ENCODE results near the gene PIM1.
A peak's percentile ranks its signal among the peaks of the same experiment; 100 is the strongest.
"Not testable (repeated sequence)": the region's sequence is repeated elsewhere in the genome, so short reads cannot be mapped to it uniquely, and the experiment has no call there.

PIM1 gene

DNA sequence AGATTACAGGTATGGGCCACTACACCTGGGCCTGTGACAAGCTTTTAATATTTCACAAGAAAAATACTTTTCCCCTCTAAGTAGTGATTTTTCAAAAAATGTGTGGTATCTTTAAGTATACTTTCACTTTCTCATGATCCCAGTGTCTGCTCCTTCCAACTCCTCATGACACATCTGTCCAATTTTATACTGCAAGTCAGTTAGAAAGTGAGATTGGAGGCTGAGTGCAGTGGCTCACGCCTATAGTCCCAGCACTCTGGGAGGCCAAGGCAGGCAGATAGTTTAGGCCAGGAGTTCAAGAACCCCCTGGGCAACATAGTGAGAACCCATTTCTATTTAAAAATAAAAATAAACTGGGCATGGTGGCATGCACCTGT, 20.2 kb downstream of the PIM1 start:
- DNase-seq (ENCODE audit: low spot score), result peak; percentile 54

- no peak for DNase-seq (ENCODE audit: low spot score)
These were observed 22.7 kb downstream of the PIM1 start for GRCh38 chr6:37192666-37193065.

DNA sequence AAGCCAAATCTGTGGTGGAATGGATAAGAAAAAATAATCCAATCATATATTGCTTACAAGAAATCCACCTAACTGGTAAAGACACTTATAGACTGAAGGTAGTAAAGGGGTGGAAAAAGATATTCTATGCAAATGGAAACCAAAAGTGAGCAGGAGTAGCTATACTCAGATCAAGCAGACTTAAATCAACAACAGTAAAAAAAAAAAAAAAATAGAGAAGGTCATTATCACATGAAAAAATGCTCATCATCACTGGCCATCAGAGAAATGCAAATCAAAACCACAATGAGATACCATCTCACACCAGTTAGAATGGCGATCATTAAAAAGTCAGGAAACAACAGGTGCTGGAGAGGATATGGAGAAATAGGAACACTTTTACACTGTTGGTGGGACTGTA, 24.9 kb downstream of the PIM1 start:
- DNase-seq (ENCODE audit: low spot score), result not testable (repeated sequence)

GRCh38 chr6:37196451-37196850, 26.5 kb downstream of the PIM1 start:
- DNase-seq (ENCODE audit: low spot score), result not testable (repeated sequence)

DNA sequence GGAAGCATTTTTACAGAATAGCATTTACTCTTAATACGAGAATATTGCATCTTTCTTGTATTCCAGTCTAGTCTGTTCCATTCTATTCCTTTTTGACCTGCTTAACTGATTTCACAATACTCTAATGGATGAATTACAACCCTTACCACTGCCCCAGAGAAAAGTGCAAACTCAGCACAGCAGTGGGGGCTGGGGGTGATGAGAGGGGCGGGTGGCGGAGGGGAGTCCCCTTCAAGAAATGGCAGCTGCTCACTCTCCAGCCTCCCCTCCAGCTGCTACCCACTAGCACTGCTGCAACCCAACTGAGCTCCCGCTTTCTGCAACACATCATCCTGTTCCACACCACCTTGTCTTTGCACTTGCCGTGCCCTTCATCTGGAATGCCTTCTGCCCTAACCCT, 30.1 kb downstream of the PIM1 start:
- DNase-seq (ENCODE audit: low spot score), result no peak

GRCh38 chr6:37201726-37202125, 31.8 kb downstream of the PIM1 start:
- DNase-seq (ENCODE audit: low spot score), result no peak

DNA sequence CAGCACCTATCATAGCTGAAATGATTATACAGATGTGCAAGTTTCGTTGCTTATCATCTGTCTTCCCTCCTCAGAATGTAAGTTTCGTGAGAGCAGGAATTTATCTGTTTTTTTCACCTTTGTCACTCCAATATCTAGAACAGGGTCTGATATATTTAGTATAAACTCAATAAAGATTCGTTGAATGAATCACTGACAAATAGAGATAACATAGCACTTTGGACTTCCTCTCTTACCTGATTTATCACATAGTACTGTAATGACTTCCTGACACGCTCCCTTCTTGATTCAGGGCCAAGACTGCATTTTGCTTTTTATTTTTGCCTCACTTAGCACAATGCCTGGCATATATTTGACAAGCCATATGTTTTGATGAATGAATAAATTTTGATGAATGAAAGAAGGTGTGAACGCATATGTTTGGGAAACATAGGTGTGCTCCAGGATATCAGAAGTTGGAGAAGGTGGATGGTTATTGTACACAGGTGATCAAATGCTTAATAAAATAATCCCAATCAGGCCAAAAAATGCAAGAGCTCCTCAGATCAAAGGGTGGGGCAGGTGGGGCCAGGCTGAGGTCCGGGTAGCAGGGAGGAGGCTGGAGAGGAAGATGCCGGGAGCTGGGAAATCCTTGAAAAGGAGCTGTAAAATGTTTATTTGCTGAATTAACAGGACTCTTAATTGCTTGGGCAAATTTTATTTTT, 33.0 kb downstream of the PIM1 start:
- DNase-seq (ENCODE audit: low spot score), result no peak

DNA sequence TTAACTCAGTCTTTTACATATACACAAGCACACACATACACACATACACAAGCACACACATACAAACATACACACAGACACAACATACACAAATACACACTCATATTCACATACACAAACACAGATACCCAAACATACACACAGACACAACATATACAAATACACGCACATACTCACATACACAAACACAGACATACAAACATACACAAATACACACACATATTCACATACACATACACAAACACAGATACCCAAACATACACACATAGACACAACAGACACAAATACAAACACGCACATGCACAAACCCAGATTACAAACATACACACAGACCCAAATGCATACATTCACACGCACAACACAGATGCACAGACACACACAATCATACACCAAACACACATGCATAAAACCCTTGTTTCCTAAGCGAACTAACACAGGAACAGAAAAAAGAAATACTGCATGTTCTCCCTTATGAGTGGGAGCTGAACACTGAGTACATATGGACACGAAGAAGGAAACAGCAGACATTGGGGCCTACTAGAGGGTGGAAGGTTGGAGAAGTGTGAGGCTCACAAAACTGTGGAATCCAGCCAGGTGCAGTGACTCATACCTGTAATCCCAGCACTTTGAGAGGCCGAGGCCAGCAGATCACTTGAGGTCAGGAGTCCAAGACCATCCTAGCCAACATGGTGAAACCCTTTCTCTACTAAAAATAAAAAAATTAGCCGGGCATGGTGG, 34.2 kb downstream of the PIM1 start:
- DNase-seq (ENCODE audit: low spot score), result peak; percentile 67

DNA sequence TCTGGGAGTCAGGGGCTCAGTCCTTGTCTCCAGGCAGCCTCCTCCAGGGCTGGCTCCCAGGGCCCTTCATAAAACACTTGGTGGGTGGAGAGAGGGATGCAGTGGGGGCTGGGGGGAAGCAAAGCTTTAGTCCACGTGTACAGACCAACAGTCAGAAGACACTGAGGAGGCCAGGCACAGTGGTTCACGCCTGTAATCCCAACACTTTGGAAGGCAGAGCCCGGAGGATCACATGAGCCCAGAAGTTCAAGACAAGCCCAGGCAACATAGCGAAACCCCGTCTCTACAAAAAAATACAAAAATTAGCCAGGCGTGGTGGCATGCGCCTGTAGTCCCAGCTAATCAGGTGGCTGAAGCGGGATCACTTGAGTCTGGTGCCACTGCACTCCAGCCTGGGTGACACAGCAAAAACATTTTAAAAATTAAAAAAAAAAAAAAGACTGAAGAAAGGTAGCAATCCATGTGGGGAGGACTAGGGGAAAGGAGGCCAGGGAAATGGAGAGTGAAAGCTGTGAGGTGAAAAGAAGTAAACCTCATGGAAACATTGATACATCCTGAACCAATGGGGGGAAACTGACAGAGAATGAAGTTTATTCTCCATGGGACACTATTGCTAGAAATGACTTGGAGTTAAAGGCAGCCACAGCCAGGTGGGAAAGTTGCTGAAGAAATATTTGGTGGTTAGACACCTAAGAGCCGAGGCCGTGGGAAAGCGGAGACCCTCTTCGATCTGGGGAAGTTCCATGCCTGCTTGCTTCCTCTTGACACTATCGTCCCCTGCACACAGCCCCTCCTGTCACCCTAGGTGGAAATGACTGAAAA, 35.4 kb downstream of the PIM1 start:
- no peak for DNase-seq (ENCODE audit: low spot score)

DNA sequence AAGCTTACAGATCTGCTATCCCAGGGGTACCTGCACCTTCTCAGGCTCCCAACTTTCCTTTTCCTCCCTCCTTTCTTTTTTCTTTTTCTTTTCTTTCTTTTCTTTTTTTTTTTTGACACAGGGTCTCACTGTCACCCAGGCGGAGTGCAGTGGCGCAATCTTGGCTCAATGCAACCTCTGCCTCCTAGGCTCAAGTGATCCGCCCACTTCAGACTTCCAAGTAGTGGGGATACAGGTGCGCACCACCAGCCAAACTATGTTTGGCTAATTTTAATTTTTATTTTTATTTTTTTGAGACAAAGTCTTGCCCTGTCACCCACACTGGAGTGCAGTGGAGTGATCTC, 36.0 kb downstream of the PIM1 start:
- no peak for DNase-seq (ENCODE audit: low spot score)

DNA sequence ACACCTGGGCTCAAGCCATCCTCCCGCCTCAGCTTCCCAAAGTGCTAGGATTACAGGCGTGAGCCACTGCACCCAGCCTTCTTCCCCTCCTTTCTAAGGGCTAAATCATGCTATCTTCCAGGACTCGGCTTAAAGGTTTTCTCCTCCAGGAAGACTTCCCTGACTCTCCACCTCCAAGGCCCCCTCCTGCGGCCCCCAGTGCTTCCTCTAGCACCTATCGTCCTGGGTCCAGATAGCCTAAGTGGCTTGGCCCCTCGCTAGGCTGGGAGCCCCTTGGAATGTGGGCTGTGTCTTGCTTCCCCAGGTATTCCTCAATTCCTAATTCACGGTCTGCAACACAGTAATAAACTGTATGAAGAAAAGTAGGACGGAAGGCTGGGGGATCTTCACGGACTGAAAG, 36.7 kb downstream of the PIM1 start:
- no peak for DNase-seq (ENCODE audit: low spot score)

DNA sequence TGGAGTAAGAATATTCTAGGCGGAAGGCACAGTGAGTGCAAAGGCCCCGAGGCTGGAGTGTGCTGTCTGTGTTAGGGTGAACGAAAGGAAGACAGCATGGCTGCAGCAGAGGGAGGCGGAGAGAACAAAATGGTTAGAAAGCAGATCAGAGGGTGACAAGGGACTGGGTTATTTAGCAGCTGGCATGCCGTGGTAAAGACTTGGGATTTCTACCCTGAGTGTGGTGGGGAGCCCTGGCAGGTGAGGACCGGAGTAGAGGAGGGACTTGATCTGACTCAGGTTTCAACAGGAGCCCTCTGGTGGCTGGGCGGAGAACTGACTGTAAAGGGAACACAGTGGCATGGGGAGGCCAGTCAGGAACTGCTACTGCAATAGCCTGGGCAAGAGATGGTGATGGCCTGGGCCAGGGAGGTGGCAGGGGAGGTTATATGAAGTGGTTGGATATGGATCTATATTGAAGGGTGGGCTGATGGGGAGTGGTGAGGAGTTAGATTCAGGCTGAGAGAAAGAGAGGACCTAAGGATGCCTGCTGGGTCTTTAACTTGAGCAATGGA, 38.0 kb downstream of the PIM1 start:
- peak; percentile 85 for DNase-seq (ENCODE audit: low spot score)

DNA sequence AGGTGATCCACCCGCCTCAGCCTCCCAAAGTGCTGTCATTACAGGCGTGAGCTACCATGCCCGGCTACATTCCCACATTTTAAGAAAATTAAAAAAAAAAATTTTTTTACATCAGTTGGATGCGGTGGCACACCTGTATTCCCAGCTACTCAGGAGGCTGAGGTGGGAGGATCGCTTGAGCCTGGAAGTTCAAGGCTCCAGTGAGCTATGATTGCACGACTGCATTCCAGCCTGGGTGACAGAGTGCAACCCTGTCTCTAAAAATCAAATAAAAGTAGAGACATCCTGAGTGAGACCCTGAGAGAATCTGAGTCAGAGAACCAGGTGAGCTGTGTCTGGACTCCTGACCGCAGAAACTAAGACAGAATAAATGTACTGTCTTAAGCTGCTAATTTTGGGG, 38.8 kb downstream of the PIM1 start:
- DNase-seq (ENCODE audit: low spot score), result no peak

DNA sequence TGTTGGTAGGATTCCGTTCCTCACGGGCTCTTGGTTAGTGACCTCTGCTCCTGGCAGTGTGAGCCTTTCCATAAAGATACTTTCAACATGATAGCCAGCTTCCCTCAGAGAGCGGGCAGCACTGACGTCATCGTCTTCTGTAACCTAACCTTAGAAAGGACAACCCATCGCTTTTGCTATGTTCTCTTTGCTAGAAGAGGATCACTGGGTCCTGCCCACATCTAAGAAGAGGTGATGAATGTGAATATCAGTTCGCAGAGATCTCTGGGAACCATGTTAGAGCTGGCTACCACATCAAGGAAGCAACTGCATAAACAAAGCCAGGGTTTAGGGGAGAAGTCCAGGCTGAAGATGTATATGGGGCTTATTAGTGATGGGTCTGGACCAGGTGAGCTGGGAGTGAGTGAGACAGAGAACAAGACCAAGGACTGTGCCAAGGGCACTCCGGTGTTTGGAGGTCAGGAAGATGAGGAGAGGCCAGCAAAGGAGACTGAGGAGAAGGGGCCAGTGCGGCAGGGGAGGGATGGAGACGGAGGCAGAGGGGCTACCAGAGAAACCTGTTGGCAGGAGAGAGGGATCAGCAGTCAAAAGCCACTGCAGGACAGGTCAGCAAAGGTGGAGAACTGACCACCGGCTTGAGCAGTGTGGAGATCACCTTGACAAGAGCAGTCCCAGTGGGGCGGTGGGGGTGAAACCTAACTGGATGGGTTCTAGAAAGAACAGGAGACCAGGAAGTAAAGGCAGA, 39.7 kb downstream of the PIM1 start:
- DNase-seq (ENCODE audit: low spot score), result no peak

GRCh38 chr6:37210313-37210968, 40.5 kb downstream of the PIM1 start:
- DNase-seq (ENCODE audit: low spot score), result peak; percentile 85

DNA sequence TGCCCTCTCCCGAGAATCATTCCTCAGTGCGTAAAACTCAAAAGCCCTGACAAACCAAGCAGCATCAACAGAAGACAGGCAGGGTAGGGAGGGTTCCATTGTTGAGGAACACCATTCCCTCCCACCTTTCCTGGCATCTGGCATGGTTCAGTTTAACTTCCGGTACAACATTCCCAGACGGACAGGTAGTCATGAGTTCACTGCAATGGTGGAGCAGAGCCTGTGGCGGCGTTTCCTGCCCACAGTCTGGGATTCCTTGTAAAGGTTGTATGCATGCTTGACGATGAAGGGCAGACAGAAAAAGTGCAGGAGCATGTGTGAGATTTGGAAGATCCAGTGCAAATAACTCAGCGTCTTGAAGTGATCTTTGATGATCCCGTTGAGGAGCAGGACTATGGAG, 42.3 kb downstream of the PIM1 start:
- DNase-seq (ENCODE audit: low spot score), result peak; percentile 27

GRCh38 chr6:37218061-37218460, 48.1 kb downstream of the PIM1 start:
- no peak for DNase-seq (ENCODE audit: low spot score)

- DNase-seq (ENCODE audit: low spot score), result no peak
These were observed 48.6 kb downstream of the PIM1 start for GRCh38 chr6:37218511-37218910.

DNA sequence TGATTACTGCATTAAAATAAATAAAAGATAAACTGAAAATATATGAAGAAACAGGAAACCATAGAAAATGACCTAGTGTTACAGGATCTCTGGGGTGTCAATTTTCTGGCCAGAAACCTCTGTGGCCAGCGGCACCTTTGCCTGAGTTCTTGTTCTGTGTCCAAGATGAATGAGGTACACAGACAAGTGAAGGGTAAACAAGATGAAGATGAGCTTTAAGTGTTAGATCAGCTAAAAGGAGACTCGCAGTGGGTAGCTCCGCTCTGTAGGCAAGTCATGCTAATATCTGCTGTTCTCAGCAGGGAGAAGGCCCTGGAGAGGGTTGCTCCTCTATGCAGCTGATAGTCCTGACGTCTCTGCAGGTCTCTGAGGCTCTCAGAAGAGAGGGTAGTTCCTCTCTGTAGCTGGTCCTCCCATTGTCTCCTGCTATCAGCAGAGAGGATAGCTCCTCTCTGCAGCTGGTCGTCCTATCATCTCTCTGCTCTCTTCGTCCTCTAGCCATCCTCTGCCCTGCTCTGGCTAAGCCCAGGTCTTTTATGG, 51.7 kb downstream of the PIM1 start:
- no peak for DNase-seq (ENCODE audit: low spot score)

DNA sequence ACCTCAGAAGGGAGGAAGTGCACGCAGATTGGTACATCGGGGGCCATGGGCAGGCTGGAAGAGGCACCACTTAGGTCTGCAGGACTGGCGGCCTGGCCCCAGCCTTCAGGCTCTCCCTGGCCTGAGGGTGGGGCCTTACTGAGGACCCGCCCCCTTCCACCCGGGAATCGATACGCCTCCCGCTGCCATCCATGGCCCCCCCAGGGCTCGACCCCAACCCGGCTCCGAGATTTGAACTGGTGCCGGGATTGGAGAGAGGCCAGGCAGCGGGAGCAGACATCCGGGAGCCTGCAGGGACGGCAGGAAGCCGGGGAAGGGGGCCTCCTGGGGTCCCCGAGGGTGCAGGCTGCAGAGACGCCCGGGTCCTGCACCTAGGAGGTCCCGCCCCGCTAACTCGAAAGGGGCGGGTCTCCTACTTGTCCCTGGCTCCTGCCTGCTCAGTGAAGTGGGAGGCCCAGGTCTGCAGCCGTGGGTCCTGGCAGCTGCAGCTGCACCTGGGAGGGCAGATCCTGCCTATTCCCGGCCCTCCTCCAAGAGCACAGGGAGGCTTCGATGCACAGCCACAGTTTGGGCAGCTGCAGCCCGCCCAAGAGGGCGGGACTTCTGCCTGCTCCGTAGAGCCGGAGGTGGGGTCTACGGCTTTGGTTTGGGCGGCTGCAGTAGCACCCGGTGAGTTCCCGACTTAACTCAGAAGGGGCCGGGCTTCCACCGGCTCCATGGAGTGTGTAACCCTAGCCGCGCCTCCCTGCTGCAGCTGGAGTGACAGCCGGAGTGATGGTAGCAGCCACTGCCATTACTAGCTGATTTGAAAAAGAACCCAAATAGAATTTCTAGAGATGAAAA, 52.4 kb downstream of the PIM1 start:
- DNase-seq (ENCODE audit: low spot score), result peak; percentile 96
